GM19023 (cell line): ENCODE results near the gene BSN.

Experiments used
- ATAC-seq: cut with Tn5 transposase; IDR thresholded peaks from one replicate; pipeline ENCODE4 v1.9.1; 2021; ENCODE audit warnings: mild to moderate bottlenecking, moderate library complexity; ENCODE audit not compliant: unreplicated experiment

BSN gene

DNA sequence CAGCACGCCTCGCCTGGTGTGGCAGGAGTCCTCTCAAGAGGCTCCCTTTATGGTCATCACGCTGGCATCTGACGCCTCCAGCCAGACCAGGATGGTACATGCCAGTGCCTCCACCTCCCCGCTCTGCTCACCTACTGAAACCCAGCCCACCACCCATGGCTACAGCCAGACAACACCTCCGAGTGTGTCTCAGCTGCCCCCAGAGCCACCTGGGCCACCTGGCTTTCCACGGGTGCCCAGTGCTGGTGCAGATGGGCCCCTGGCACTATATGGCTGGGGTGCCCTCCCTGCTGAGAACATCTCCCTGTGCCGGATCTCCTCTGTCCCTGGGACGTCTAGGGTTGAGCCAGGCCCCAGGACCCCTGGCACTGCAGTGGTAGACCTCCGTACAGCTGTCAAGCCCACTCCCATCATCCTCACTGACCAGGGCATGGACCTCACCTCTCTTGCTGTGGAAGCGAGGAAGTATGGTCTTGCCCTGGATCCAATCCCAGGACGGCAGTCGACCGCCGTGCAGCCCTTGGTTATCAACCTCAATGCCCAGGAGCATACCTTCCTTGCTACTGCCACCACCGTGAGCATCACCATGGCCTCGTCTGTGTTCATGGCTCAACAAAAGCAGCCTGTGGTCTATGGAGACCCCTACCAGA lies 100.0 kb downstream of the BSN start:
- no peak for ATAC-seq

DNA sequence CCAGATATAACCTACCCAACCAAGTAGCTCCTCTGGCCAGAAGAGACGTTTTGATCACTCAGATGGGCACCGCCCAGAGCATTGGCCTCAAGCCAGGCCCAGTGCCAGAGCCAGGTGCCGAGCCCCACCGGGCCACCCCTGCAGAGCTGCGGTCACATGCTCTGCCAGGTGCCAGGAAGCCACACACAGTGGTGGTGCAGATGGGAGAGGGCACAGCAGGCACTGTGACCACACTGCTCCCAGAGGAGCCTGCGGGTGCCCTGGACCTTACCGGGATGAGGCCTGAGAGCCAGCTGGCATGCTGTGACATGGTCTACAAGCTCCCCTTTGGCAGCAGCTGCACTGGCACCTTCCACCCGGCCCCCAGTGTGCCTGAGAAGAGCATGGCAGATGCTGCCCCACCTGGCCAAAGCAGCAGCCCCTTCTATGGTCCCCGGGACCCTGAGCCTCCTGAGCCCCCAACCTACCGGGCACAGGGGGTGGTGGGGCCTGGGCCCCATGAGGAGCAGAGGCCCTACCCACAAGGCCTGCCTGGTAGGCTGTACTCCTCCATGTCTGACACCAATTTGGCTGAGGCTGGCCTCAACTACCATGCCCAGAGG lies 100.8 kb downstream of the BSN start:
- no peak for ATAC-seq

DNA sequence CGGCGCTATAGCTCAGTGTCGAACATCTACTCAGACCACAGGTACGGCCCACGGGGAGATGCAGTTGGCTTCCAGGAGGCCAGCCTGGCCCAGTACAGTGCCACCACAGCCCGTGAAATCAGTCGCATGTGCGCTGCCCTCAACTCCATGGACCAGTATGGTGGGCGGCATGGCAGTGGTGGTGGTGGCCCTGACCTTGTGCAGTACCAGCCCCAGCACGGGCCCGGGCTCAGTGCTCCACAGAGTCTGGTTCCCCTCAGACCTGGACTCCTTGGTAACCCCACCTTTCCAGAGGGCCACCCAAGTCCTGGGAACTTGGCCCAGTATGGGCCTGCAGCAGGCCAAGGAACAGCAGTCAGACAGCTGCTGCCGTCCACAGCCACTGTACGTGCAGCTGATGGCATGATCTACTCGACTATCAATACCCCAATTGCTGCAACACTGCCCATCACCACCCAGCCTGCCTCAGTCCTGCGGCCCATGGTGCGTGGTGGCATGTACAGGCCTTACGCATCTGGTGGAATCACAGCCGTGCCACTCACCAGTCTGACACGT lies 101.5 kb downstream of the BSN start:
- no peak for ATAC-seq

DNA sequence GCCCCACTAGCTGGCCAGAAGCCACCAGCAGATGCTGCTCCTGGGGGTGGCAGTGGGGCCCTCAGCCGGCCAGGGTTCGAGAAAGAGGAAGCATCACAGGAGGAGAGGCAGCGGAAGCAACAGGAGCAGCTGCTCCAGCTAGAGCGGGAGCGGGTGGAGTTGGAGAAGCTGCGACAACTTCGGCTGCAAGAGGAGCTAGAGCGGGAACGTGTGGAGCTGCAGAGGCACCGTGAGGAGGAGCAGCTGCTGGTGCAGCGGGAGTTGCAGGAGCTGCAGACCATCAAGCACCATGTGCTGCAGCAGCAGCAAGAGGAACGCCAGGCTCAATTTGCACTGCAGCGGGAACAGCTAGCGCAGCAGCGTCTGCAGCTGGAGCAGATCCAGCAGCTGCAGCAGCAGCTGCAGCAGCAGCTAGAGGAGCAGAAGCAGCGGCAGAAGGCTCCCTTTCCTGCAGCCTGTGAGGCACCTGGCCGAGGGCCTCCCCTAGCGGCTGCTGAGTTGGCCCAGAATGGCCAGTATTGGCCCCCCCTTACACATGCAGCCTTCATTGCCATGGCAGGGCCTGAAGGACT lies 102.3 kb downstream of the BSN start:
- no peak for ATAC-seq

DNA sequence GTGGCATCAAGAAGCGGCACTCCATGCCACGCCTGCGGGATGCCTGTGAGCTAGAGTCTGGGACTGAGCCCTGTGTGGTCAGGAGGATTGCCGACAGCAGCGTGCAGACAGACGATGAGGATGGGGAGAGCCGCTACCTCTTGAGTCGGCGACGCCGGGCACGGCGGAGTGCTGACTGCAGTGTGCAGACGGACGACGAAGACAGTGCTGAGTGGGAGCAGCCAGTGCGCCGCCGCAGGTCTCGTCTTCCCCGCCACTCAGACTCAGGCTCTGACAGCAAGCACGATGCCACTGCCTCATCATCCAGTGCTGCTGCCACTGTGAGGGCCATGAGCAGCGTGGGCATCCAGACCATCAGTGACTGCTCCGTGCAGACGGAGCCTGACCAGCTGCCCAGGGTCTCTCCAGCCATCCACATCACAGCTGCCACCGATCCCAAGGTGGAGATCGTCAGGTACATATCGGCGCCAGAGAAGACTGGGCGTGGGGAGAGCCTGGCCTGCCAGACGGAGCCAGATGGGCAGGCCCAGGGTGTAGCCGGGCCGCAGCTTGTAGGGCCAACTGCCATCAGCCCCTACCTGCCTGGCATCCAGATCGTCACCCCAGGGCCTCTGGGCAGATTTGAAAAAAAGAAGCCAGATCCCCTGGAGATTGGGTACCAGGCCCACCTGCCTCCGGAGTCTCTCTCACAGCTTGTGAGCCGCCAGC lies 103.1 kb downstream of the BSN start:
- no peak for ATAC-seq

GRCh38 chr3:49658711-49659110 lies 104.4 kb downstream of the BSN start:
- no peak for ATAC-seq

DNA sequence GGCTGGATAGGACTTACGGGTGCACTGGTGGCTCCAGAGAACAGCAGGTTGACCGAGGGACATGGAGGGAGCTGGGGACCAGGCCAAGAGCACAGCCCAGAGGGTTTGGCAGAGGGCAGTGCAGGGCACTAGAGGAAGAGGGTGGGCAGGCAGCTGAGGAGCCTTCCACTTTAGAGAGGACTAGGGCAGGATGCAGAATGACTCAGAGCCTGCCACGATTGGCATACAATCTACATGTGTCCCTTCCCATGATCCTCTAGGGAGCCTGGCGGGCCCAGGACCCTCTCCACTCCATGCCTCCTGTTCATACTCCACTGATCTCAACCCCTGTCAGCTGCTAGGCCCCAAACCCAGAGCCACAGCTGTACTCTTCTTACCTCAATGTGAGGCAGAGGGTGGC lies 105.5 kb downstream of the BSN start:
- no peak for ATAC-seq

- no peak for ATAC-seq
Observed at GRCh38 chr3:49661281-49661680, 107.0 kb downstream of the BSN start.

- ATAC-seq: no peak
Observed at GRCh38 chr3:49662021-49662420, 107.7 kb downstream of the BSN start.

- ATAC-seq: no peak
Observed at GRCh38 chr3:49662720-49663413, 108.6 kb downstream of the BSN start.

DNA sequence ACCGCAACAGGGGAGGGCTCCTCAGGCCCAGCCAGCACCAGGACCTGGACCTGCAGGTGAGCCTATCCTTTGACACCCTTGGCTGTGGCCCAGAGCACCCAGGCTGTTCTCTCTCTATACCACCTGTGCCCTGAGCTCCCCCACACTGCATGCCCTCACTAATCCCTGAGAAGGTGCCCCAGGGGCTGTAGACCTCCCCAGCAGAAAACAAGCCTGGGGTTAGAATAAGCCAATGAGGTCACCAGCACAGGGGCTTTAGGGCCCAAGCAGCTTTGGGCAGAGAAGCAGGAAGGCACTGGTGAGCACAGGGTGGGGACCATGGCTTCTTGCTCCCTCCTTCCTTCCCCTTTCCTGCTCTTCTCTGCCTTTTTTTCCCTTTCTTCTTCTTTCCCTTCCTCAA lies 109.6 kb downstream of the BSN start:
- ATAC-seq: no peak

GRCh38 chr3:49664300-49664699 lies 110.0 kb downstream of the BSN start:
- ATAC-seq: no peak

DNA sequence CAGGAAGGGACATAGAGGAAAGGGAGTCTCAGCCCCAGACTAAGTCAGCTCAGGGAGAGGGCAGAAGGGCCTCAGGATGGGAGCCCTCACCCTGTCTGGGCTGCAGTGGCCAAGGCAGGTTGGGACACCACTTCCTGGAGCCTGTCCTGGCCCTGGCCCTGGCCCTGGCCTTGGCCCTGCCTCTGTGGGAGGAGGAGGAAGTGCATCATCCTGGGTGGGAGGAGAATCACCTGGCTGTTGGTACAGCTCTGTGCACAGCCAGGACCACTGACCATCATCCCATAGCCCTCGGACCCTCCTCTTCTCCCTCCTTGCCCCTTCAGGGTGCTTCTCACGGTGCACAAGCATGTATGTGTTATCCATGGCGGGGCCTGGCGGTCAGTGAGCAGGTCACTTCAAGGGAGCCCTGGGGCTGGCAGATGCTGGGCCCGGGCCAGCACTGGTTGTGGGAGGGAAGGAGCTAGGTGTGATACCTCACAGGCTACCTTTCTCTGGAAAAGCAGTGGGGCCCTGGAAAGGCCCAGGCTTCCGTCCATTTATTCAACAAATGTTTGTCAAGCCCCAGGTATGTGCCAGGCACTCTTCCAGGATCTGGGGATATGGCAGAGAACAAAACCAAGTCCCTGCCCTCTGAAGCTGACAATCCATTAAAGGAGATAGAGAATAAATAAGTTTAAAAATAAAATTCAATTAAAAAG lies 111.7 kb downstream of the BSN start:
- ATAC-seq: no peak

DNA sequence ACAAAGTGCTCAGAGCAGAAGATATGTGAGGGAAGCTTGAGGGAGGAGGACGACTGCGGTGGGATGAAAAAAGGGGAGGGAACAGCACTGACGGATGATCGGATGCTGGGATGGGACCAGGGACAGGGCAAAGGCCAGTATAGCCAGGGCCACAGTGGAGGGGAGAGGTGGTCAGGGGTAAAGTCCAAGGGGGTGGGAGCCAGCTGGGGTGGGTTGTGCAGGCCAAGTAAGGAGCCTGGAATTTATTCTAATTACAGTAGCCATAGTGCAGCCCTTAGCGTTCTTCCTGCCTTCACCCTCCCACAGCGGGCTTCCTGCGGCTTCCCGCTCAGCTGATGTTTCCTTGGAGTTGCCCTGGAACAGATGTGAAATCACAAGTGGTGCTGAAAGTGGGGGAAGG lies 112.3 kb downstream of the BSN start:
- ATAC-seq: no peak

GRCh38 chr3:49667701-49668413 lies 113.6 kb downstream of the BSN start:
- no peak for ATAC-seq

DNA sequence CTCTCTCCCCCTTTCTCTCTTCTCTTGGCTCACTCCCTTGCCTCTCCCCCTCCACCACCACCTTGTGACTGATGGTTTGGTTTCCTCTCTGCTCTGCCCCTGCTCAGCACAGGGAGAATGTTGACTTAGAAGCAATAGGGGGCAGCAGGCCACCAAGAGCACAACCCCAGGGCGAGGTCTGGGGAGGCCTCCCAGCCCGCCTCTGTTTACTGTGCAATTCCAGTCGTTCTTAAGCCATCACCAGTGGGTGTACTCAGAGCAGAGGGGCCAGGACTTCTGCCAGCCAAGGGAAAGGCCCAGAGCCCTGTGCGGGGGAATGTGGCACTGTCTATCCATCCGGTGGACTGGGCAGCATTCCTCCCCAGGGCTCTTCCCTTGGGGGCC lies 114.1 kb downstream of the BSN start:
- ATAC-seq: no peak

- ATAC-seq: no peak
Observed at GRCh38 chr3:49668861-49669260, 114.6 kb downstream of the BSN start.

- no peak for ATAC-seq
Observed at GRCh38 chr3:49669352-49669751, 115.1 kb downstream of the BSN start.

DNA sequence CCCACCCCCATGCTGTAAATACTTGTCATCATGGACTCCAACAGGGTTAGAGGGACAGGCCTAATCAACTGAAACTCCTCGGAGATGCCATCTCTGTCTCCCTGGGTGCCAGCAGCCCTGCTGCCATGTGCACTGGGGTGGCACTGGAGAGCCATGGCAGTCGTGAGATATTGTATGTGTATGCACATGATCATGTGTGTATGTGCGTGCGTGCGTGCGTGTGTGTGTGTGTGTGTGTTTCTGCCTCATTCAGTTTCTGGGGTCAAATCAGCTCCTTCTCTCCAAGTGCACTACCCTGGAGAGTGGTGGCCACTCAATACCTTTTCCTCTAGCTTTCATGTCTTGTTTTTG lies 116.6 kb downstream of the BSN start:
- no peak for ATAC-seq
